B cell (primary cell): ENCODE results near the gene NGDN. TPM values are rescaled to one million over a fixed set of nuclear protein-coding genes. Genes with fewer than 3 reads are reported as not detected.

Source experiments
- ATAC-seq: fragments of 200-7000 bp; cut with Tn5 transposase; one replicate; pipeline ENCODE4 v1.10.0; 2021; ENCODE audit warnings: low read depth, mild to moderate bottlenecking, moderate number of reproducible peaks, moderate library complexity
- CTCF ChIA-PET: fragments of 350-600 bp; sonication (Branson Sonifier 250); formaldehyde crosslinking; loops from one replicate; lab custom pipeline; 2021; ENCODE audit warnings: antibody characterized with exemption, inconsistent platforms; lab: Charles Lee
- POLR2A ChIA-PET: fragments of 350-600 bp; sonication (Branson Sonifier 250); formaldehyde crosslinking; loops from one replicate; lab custom pipeline; 2021; ENCODE audit warnings: antibody characterized with exemption; lab: Charles Lee
- DNase-seq: peaks from one replicate; pipeline ENCODE4 v3.0.0; 2013
- H2AFZ ChIP-seq: 2 replicates; pipeline ENCODE4 v1.6.1; 2012; ENCODE audit warnings: mild to moderate bottlenecking, low read depth, low read length; ENCODE audit not compliant: insufficient read depth, poor library complexity, severe bottlenecking
- H3K27ac ChIP-seq, 2 donors: 1 replicate in 1 of 2; 2 replicates in 1 of 2; pipeline ENCODE4 v1.5.1; 2012 to 2013; ENCODE audit warnings: low read length in 2 of 2, mild to moderate bottlenecking in 2 of 2, moderate library complexity in 1 of 2
- H3K27me3 ChIP-seq, 4 experiments: fragments of 200-600 bp in 1 of 4; sonication (generic) in 1 of 4; replicated peaks in 1 of 4; 1 replicate in 2 of 4; 2 replicates in 2 of 4; pipeline versions ENCODE4 v1.6.1 to v1.7.0; 2013 to 2016; ENCODE audit warnings: low read length in 3 of 4, mild to moderate bottlenecking in 2 of 4, mixed read lengths in 1 of 4, moderate library complexity in 1 of 4; ENCODE audit not compliant: insufficient read depth in 4 of 4, control insufficient read depth in 3 of 4; ENCODE audit errors: control extremely low read depth in 1 of 4
- H3K36me3 ChIP-seq, 2 experiments: replicated peaks in 1 of 2; 1 replicate in 1 of 2; 2 replicates in 1 of 2; pipeline versions ENCODE4 v1.6.1 to v1.7.1; 2013; ENCODE audit warnings: low read length in 1 of 2; ENCODE audit not compliant: insufficient read depth in 2 of 2, control insufficient read depth in 1 of 2; ENCODE audit errors: control extremely low read depth in 1 of 2, extremely low read depth in 1 of 2
- H3K4me1 ChIP-seq, 2 donors: fragments of 200-600 bp in 1 of 2; sonication (generic) in 1 of 2; 1 replicate in 1 of 2; 2 replicates in 1 of 2; pipeline versions ENCODE4 v1.5.1 to v1.6.1; 2013 to 2017; ENCODE audit warnings: low read length in 2 of 2; ENCODE audit not compliant: control insufficient read depth in 2 of 2, insufficient read depth in 2 of 2
- H3K4me2 ChIP-seq: replicated peaks from 2 replicates; pipeline ENCODE3; 2012; ENCODE audit warnings: mild to moderate bottlenecking, low read depth, low read length; ENCODE audit not compliant: poor library complexity, severe bottlenecking
- H3K4me3 ChIP-seq, 5 experiments: fragments of 200-600 bp in 1 of 5; sonication (generic) in 1 of 5; 1 replicate in 3 of 5; 2 replicates in 2 of 5; pipeline versions ENCODE4 v1.5.1 to v1.7.0; 2011 to 2016; ENCODE audit warnings: low read length in 4 of 5, mild to moderate bottlenecking in 4 of 5, low read depth in 2 of 5, control low read depth in 1 of 5, moderate library complexity in 1 of 5; ENCODE audit not compliant: insufficient read depth in 1 of 5; ENCODE audit errors: control extremely low read depth in 1 of 5, extremely low read depth in 1 of 5
- H3K79me2 ChIP-seq: fragments of 200-600 bp; sonication (generic); one replicate; pipeline ENCODE4 v1.6.0; 2016; ENCODE audit warnings: low read length; ENCODE audit not compliant: control insufficient read depth, insufficient read depth
- H3K9ac ChIP-seq: fragments of 200-600 bp; sonication (generic); 2 replicates; pipeline ENCODE4 v1.6.1; 2017; ENCODE audit warnings: mild to moderate bottlenecking, low read length, moderate library complexity
- H3K9me3 ChIP-seq, 3 donors: one replicate each; pipeline versions ENCODE4 v1.6.1 to v1.7.1; 2013; ENCODE audit warnings: low read length in 2 of 3; ENCODE audit not compliant: control insufficient read depth in 2 of 3, insufficient read depth in 1 of 3; ENCODE audit errors: control extremely low read depth in 1 of 3
- H4K20me1 ChIP-seq: 2 replicates; pipeline ENCODE4 v1.6.0; 2012; ENCODE audit warnings: mild to moderate bottlenecking, low read length; ENCODE audit not compliant: insufficient read depth, control insufficient read depth, poor library complexity, severe bottlenecking
- H3K27ac Mint-ChIP-seq: one replicate; pipeline ENCODE4 v1.8.0; 2021; ENCODE audit warnings: mixed read lengths
- H3K27me3 Mint-ChIP-seq: one replicate; pipeline ENCODE4 v1.8.0; 2021; ENCODE audit warnings: mixed read lengths
- H3K4me1 Mint-ChIP-seq: one replicate; pipeline ENCODE4 v1.8.0; 2021; ENCODE audit warnings: mixed read lengths
- H3K4me3 Mint-ChIP-seq: one replicate; pipeline ENCODE4 v1.8.0; 2021; ENCODE audit warnings: mixed read lengths
- H3K9me3 Mint-ChIP-seq: one replicate; pipeline ENCODE4 v1.8.0; 2022; ENCODE audit warnings: mixed read lengths; ENCODE audit not compliant: insufficient read depth
- EZH2 ChIP-seq: IDR thresholded peaks from 2 replicates; pipeline ENCODE4 v1.6.1; 2012; ENCODE audit warnings: borderline replicate concordance, low read depth, mild to moderate bottlenecking, moderate library complexity, low read length; ENCODE audit not compliant: insufficient read depth, poor library complexity, severe bottlenecking
- WGBS: methylation state at CpG from one replicate; pipeline ENCODE4 v1.1.5; 2013; ENCODE audit warnings: missing lambda C conversion rate; ENCODE audit not compliant: insufficient coverage; 5-methylcytosine and 5-hydroxymethylcytosine counted together
- intact Hi-C: fragments of 100-400 bp; cut with micrococcal nuclease; formaldehyde crosslinking; loops from one replicate; pipeline ENCODE4 v1.10.0; 2022
- polyA plus RNA-seq: library from polyadenylated mRNA; depleted of rRNA; stranded (reverse); fragments of >200 nt; gene quantifications from 2 replicates; pipeline ENCODE4 v1.2.3, GENCODE V29; 2012
- total RNA-seq, 2 donors: library from RNA; stranded (reverse); fragments of 120-200 nt in 1 of 2; gene quantifications; 1 replicate in 1 of 2; 2 replicates in 1 of 2; pipeline versions ENCODE4 v1.2.3 to v1.2.4, GENCODE V29; 2013 to 2022
- TF ChIP-seq, protein P1 (sequence below): fragments of 200-600 bp; IDR thresholded peaks from one replicate; pipeline ENCODE4 v1.8.0; 2022; ENCODE audit warnings: antibody characterized with exemption, mild to moderate bottlenecking

Gene NGDN
- total and polyA plus RNA-seq, 2 donors (not counting 1 experiment from before 2014, with no cell fraction given): 66.7 to 81.8 TPM

DNA sequence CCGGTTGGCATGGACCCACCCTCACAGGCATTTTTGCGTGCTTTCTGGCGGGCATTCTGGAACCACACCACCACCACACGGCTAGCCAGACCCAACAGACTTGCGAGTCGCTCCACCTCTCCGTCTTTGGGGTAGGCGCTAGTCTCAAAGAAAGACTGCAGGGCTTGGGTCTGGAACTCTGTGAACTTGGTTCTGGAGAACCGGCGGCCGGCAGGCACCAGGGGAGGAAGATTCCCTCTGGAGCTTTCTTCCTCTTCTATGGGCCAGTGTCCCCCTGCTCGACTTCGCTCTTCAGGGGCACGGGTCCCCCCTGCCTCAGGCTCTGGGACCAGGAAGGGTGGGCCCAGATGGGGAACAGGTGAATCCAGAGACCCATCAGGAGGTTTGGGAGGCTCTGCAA, 55.5 kb downstream of the NGDN start:
- H3K9ac ChIP-seq: no peak overlapping the region
- H2AFZ ChIP-seq: no peak overlapping the region
- H3K27me3 ChIP-seq: no peaks in the 10 kb centered on the region
- H3K27ac Mint-ChIP-seq: no peak overlapping the region
- H3K36me3 ChIP-seq: no peaks in the 10 kb centered on the region
- H3K27me3 Mint-ChIP-seq: no peaks in the 10 kb centered on the region
- 95% methylated on average over 9 of the region's 14 CpGs for WGBS
- no peaks in the 10 kb centered on the region for H3K9me3 Mint-ChIP-seq
- TF ChIP-seq EZH2: no peak
- TF ChIP-seq, protein P1, sequence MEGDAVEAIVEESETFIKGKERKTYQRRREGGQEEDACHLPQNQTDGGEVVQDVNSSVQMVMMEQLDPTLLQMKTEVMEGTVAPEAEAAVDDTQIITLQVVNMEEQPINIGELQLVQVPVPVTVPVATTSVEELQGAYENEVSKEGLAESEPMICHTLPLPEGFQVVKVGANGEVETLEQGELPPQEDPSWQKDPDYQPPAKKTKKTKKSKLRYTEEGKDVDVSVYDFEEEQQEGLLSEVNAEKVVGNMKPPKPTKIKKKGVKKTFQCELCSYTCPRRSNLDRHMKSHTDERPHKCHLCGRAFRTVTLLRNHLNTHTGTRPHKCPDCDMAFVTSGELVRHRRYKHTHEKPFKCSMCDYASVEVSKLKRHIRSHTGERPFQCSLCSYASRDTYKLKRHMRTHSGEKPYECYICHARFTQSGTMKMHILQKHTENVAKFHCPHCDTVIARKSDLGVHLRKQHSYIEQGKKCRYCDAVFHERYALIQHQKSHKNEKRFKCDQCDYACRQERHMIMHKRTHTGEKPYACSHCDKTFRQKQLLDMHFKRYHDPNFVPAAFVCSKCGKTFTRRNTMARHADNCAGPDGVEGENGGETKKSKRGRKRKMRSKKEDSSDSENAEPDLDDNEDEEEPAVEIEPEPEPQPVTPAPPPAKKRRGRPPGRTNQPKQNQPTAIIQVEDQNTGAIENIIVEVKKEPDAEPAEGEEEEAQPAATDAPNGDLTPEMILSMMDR: no peak
- ATAC-seq (no peak), DNase-seq (no peak)
- no peaks in the 10 kb centered on the region for H4K20me1 ChIP-seq
- H3K4me1 ChIP-seq: no peaks in the 10 kb centered on the region
- H3K4me3 ChIP-seq: no peak overlapping the region
- no peak overlapping the region for H3K4me2 ChIP-seq
- no peaks in the 10 kb centered on the region for H3K9me3 ChIP-seq
- no peak overlapping the region for H3K4me3 Mint-ChIP-seq
- ChIA-PET POLR2A (no interaction called here), CTCF (interaction anchor here (1.4 to 1.5 kb wide), 2 partner anchors 17 to 38 kb away, joined by 3 to 5 read pairs; no protein-coding TSS in a partner anchor)
- no peak overlapping the region for H3K27ac ChIP-seq
- intact Hi-C loops: no loop called here
- no peaks in the 10 kb centered on the region for H3K79me2 ChIP-seq
- no peaks in the 10 kb centered on the region for H3K4me1 Mint-ChIP-seq

DNA sequence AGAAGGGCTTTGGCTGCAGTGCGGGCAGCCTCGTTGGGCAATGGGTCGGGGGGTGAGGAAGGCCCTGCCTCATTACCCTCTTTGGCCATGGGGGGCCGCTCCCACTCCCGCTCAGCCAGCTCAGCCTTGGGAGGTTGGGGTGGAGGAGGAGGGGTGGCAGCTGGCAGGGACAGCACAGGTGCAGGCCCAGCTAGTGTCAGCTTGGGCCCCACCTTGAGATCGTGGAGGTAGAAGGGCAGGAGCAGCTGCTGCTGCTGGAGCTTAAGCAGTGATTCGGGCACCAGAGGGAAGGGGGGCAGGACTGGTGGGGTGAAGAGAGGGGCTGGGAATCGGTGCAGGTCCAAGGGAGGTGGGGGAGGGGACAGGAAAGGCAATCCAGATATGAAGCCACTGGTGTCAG, 56.1 kb downstream of the NGDN start:
- no peak overlapping the region for H3K4me3 Mint-ChIP-seq
- intact Hi-C loops: no loop called here
- 88% methylated on average over 8 of the region's 8 CpGs for WGBS
- no peak overlapping the region for H3K9ac ChIP-seq
- no peaks in the 10 kb centered on the region for H3K4me1 Mint-ChIP-seq
- H3K79me2 ChIP-seq: no peaks in the 10 kb centered on the region
- ATAC-seq (no peak), DNase-seq (no peak)
- H3K4me2 ChIP-seq: no peak overlapping the region
- no peaks in the 10 kb centered on the region for H3K27me3 ChIP-seq
- no peaks in the 10 kb centered on the region for H3K4me1 ChIP-seq
- no peaks in the 10 kb centered on the region for H4K20me1 ChIP-seq
- H3K9me3 Mint-ChIP-seq: no peaks in the 10 kb centered on the region
- H3K9me3 ChIP-seq: no peaks in the 10 kb centered on the region
- POLR2A ChIA-PET: no interaction called here
- CTCF ChIA-PET: interaction anchor here (1.4 to 1.5 kb wide), 2 partner anchors 16 to 37 kb away, joined by 3 to 5 read pairs; no protein-coding TSS in a partner anchor
- no peak overlapping the region for H2AFZ ChIP-seq
- H3K27ac ChIP-seq: no peak overlapping the region
- H3K4me3 ChIP-seq: no peak overlapping the region
- TF ChIP-seq, protein P1: no peak
- no peak for TF ChIP-seq EZH2
- no peaks in the 10 kb centered on the region for H3K27me3 Mint-ChIP-seq
- H3K27ac Mint-ChIP-seq: no peak overlapping the region
- no peaks in the 10 kb centered on the region for H3K36me3 ChIP-seq

Other genes starting within 250 kb of the NGDN start
- gene RNF212B, start 231.8 kb upstream of the NGDN start, total RNA-seq: not detected in 2 replicates
- not detected in 2 replicates for gene RNF212B, start 231.8 kb upstream of the NGDN start, polyA plus RNA-seq
- gene HOMEZ, start 183.6 kb upstream of the NGDN start, total RNA-seq: 15.5 TPM in 2 replicates
- 3.2 and 4.2 TPM in 2 replicates for gene HOMEZ, start 183.6 kb upstream of the NGDN start, polyA plus RNA-seq
- gene PPP1R3E, start 166.8 kb upstream of the NGDN start, total RNA-seq: 74.8 and 76.7 TPM in 2 replicates
- 56.9 and 57.2 TPM in 2 replicates for gene PPP1R3E, start 166.8 kb upstream of the NGDN start, polyA plus RNA-seq
- gene BCL2L2, start 162.9 kb upstream of the NGDN start, total RNA-seq: 12.9 and 17.8 TPM in 2 replicates
- gene BCL2L2, start 162.9 kb upstream of the NGDN start, polyA plus RNA-seq: 5.4 and 8.2 TPM in 2 replicates
- 280 and 293 TPM in 2 replicates for gene PABPN1, start 148.2 kb upstream of the NGDN start, total RNA-seq
- gene PABPN1, start 148.2 kb upstream of the NGDN start, polyA plus RNA-seq: 283 and 341 TPM in 2 replicates
- 0.89 and 0.97 TPM in 2 replicates for gene SLC22A17, start 116.8 kb upstream of the NGDN start, total RNA-seq
- 0.92 and 0.97 TPM in 2 replicates for gene SLC22A17, start 116.8 kb upstream of the NGDN start, polyA plus RNA-seq
- not detected in 2 replicates for gene EFS, start 104.5 kb upstream of the NGDN start, total RNA-seq
- gene EFS, start 104.5 kb upstream of the NGDN start, polyA plus RNA-seq: not detected in 2 replicates
- not detected in 2 replicates for gene IL25, start 96.9 kb upstream of the NGDN start, total RNA-seq
- gene IL25, start 96.9 kb upstream of the NGDN start, polyA plus RNA-seq: not detected in 2 replicates
- not detected in 2 replicates for gene CMTM5, start 92.7 kb upstream of the NGDN start, total RNA-seq
- 0.18 and 1.0 TPM in 2 replicates for gene CMTM5, start 92.7 kb upstream of the NGDN start, polyA plus RNA-seq
- gene MYH6, start 61.4 kb upstream of the NGDN start, total RNA-seq: not detected in 2 replicates
- gene MYH6, start 61.4 kb upstream of the NGDN start, polyA plus RNA-seq: not detected in 2 replicates
- not detected in 2 replicates for gene MYH7, start 34.0 kb upstream of the NGDN start, total RNA-seq
- gene MYH7, start 34.0 kb upstream of the NGDN start, polyA plus RNA-seq: not detected in 2 replicates
- gene ZFHX2, start 82.1 kb downstream of the NGDN start, total RNA-seq: 2.5 and 2.8 TPM in 2 replicates
- gene ZFHX2, start 82.1 kb downstream of the NGDN start, polyA plus RNA-seq: 0.10 and 0.21 TPM in 2 replicates
- gene THTPA, start 86.6 kb downstream of the NGDN start, total RNA-seq: 21.4 and 21.5 TPM in 2 replicates
- gene THTPA, start 86.6 kb downstream of the NGDN start, polyA plus RNA-seq: 10.7 and 17.0 TPM in 2 replicates
- gene AP1G2, start 98.1 kb downstream of the NGDN start, total RNA-seq: 627 and 648 TPM in 2 replicates
- 1,185 and 1,300 TPM in 2 replicates for gene AP1G2, start 98.1 kb downstream of the NGDN start, polyA plus RNA-seq
- not detected in 2 replicates for gene JPH4, start 109.1 kb downstream of the NGDN start, total RNA-seq
- not detected in 2 replicates for gene JPH4, start 109.1 kb downstream of the NGDN start, polyA plus RNA-seq
- not detected in 2 replicates for gene DHRS2, start 166.7 kb downstream of the NGDN start, total RNA-seq
- gene DHRS2, start 166.7 kb downstream of the NGDN start, polyA plus RNA-seq: 0.01 TPM in 1 of 2 replicates, not detected in the other